ENCODE measurements around the gene LRRC56. TPM values are rescaled to one million over a fixed set of nuclear protein-coding genes. Genes with fewer than 3 reads are reported as not detected.

LRRC56 gene
- total and polyA plus RNA-seq, 8 donors: 1.8 to 4.7 (median 2.9) TPM

- Histone ChIP-seq H3K36me3 (peaks cover 3 to 100% of the 10 kb centered on the region in 2 donors), H3K9me3 (no peaks in the 10 kb centered on the region), H3K27ac (no peak overlapping the region), H3K4me1 (peaks cover 0 to 16% of the 10 kb centered on the region in 2 donors), H3K4me3 (no peak overlapping the region), H3K27me3 (no peaks in the 10 kb centered on the region)
- DNase-seq (no peak), ATAC-seq (no peak)
- intact Hi-C loops (cut with DNase I): no loop called here
- TF ChIP-seq CTCF (IDR thresholded peaks at IDR 0.05): no peak
Measured at GRCh38 chr11:592501-592900, 55.2 kb downstream of the LRRC56 start.

- H3K27me3 ChIP-seq: no peaks in the 10 kb centered on the region
- H3K36me3 ChIP-seq: peaks cover 3 to 100% of the 10 kb centered on the region in 2 donors
- no peak for TF ChIP-seq CTCF (IDR thresholded peaks at IDR 0.05)
- no peaks in the 10 kb centered on the region for H3K9me3 ChIP-seq
- intact Hi-C loops (cut with DNase I): no loop called here
- no peak overlapping the region for H3K4me3 ChIP-seq
- no peak for ATAC-seq
- DNase-seq: no peak
- H3K27ac ChIP-seq: no peak overlapping the region
- peaks cover 0 to 12% of the 10 kb centered on the region in 2 donors for H3K4me1 ChIP-seq
Measured at GRCh38 chr11:592918-593317, 55.6 kb downstream of the LRRC56 start.

- Histone ChIP-seq H3K27me3 (no peaks in the 10 kb centered on the region), H3K4me1 (peaks cover 0 to 8% of the 10 kb centered on the region in 2 donors), H3K9me3 (no peaks in the 10 kb centered on the region), H3K4me3 (no peak overlapping the region), H3K27ac (no peak overlapping the region), H3K36me3 (peaks cover 3 to 100% of the 10 kb centered on the region in 2 donors)
- intact Hi-C loops (cut with DNase I): no loop called here
- ATAC-seq: no peak
- DNase-seq: no peak
- TF ChIP-seq CTCF (IDR thresholded peaks at IDR 0.05): no peak
Measured at GRCh38 chr11:593347-593746, 56.0 kb downstream of the LRRC56 start.

- Histone ChIP-seq H3K36me3 (peaks cover 3 to 100% of the 10 kb centered on the region in 2 donors), H3K4me3 (no peak overlapping the region), H3K27ac (no peak overlapping the region), H3K4me1 (no peaks in the 10 kb centered on the region), H3K27me3 (no peaks in the 10 kb centered on the region), H3K9me3 (no peaks in the 10 kb centered on the region)
- intact Hi-C loops (cut with DNase I): no loop called here
- no peak for TF ChIP-seq CTCF (IDR thresholded peaks at IDR 0.05)
- no peak for ATAC-seq
- no peak for DNase-seq
Measured at GRCh38 chr11:595400-595799, 58.1 kb downstream of the LRRC56 start.

GRCh38 chr11:596374-596773 is 59.0 kb downstream of the LRRC56 start:
- Histone ChIP-seq H3K9me3 (no peaks in the 10 kb centered on the region), H3K4me3 (no peak overlapping the region), H3K27ac (no peak overlapping the region), H3K27me3 (no peaks in the 10 kb centered on the region), H3K36me3 (peaks cover 3 to 100% of the 10 kb centered on the region in 2 donors), H3K4me1 (no peaks in the 10 kb centered on the region)
- intact Hi-C loops (cut with DNase I): no loop called here
- ATAC-seq: no peak
- DNase-seq: no peak
- no peak for TF ChIP-seq CTCF (IDR thresholded peaks at IDR 0.05)
